ENCODE data around the gene CNIH4. TPM values are rescaled to one million over a fixed set of nuclear protein-coding genes. Genes with fewer than 3 reads are reported as not detected.

Gene CNIH4
- total RNA-seq, 2 experiments from 2014 or later = 24.1 to 28.6 TPM

- intact Hi-C loops (cut with micrococcal nuclease; ENCODE audit: unreplicated experiment) = no loop called here
- Histone ChIP-seq H3K27ac (ENCODE audit: low read depth, low read length, poor library complexity, severe bottlenecking) (no peak overlapping the region), H3K4me1 (ENCODE audit: insufficient read depth, low read length, poor library complexity, severe bottlenecking) (peaks cover 11% of the 10 kb centered on the region), H3K4me2 (ENCODE audit: low read length) (no peak overlapping the region), H4K20me1 (ENCODE audit: insufficient read depth, low read length) (no peaks in the 10 kb centered on the region), H3K9me3 (ENCODE audit: low read length) (no peaks in the 10 kb centered on the region), H3K79me2 (ENCODE audit: insufficient read depth, low read depth, low read length) (no peaks in the 10 kb centered on the region), H3K9me2 (ENCODE audit: insufficient read depth, low read length) (no peaks in the 10 kb centered on the region), H3K36me3 (ENCODE audit: insufficient read depth, low read length) (peaks cover 31% of the 10 kb centered on the region), H2AFZ (ENCODE audit: low read length) (no peak overlapping the region), H3K4me3 (ENCODE audit: low read depth, low read length, poor library complexity, severe bottlenecking) (no peak overlapping the region)
- ChIA-PET CTCF (ENCODE audit: unreplicated experiment) (interaction anchor here (0.6 kb wide), 1 partner anchor 75 kb away, joined by 3 read pairs; no protein-coding TSS in a partner anchor), POLR2A (interaction anchor here (0.6 to 1.3 kb wide), 4 partner anchors 9 to 89 kb away, joined by 3 to 4 read pairs (median 3); no protein-coding TSS in a partner anchor)
- no peak for DNase-seq (ENCODE audit: low spot score)
- BruUV-seq (replicated peaks) = no TSS peak
- TF ChIP-seq CTCF (conservative IDR thresholded peaks at IDR 0.05; ENCODE audit: low read length) = no peak
- TF ChIP-seq EZH2phosphoT487 (IDR thresholded peaks at IDR 0.05; ENCODE audit: borderline replicate concordance, low read depth, low read length) = no peak
These were observed 25.3 kb downstream of the CNIH4 start for GRCh38 chr1:224381880-224382548.

GRCh38 chr1:224383218-224383617 lies 26.5 kb downstream of the CNIH4 start:
- Histone ChIP-seq H3K4me1 (ENCODE audit: insufficient read depth, low read length, poor library complexity, severe bottlenecking) (peaks cover 11% of the 10 kb centered on the region), H3K4me3 (ENCODE audit: low read depth, low read length, poor library complexity, severe bottlenecking) (no peak overlapping the region), H3K79me2 (ENCODE audit: insufficient read depth, low read depth, low read length) (no peaks in the 10 kb centered on the region), H4K20me1 (ENCODE audit: insufficient read depth, low read length) (no peaks in the 10 kb centered on the region), H3K9me2 (ENCODE audit: insufficient read depth, low read length) (no peaks in the 10 kb centered on the region), H3K27ac (ENCODE audit: low read depth, low read length, poor library complexity, severe bottlenecking) (no peak overlapping the region), H2AFZ (ENCODE audit: low read length) (no peak overlapping the region), H3K36me3 (ENCODE audit: insufficient read depth, low read length) (peaks cover 40% of the 10 kb centered on the region), H3K4me2 (ENCODE audit: low read length) (no peak overlapping the region), H3K9me3 (ENCODE audit: low read length) (no peaks in the 10 kb centered on the region)
- CTCF ChIA-PET (ENCODE audit: unreplicated experiment) = no interaction called here
- POLR2A ChIA-PET = interaction anchor here (0.6 to 1.7 kb wide), 6 partner anchors 11 to 1286 kb away, joined by 3 to 5 read pairs (median 4); no protein-coding TSS in a partner anchor
- BruUV-seq (replicated peaks) = no TSS peak
- no peak for DNase-seq (ENCODE audit: low spot score)
- TF ChIP-seq CTCF (conservative IDR thresholded peaks at IDR 0.05; ENCODE audit: low read length) = no peak
- no peak for TF ChIP-seq EZH2phosphoT487 (IDR thresholded peaks at IDR 0.05; ENCODE audit: borderline replicate concordance, low read depth, low read length)
- intact Hi-C loops (cut with micrococcal nuclease; ENCODE audit: unreplicated experiment) = no loop called here

GRCh38 chr1:224387302-224387912 lies 30.7 kb downstream of the CNIH4 start:
- H3K27ac ChIP-seq (ENCODE audit: low read depth, low read length, poor library complexity, severe bottlenecking) = no peak overlapping the region
- no TSS peak for BruUV-seq (replicated peaks)
- H3K4me2 ChIP-seq (ENCODE audit: low read length) = no peak overlapping the region
- no peaks in the 10 kb centered on the region for H4K20me1 ChIP-seq (ENCODE audit: insufficient read depth, low read length)
- no peak overlapping the region for H3K4me3 ChIP-seq (ENCODE audit: low read depth, low read length, poor library complexity, severe bottlenecking)
- H3K9me2 ChIP-seq (ENCODE audit: insufficient read depth, low read length) = no peaks in the 10 kb centered on the region
- intact Hi-C loops (cut with micrococcal nuclease; ENCODE audit: unreplicated experiment) = no loop called here
- CTCF ChIA-PET (ENCODE audit: unreplicated experiment) = no interaction called here
- no peaks in the 10 kb centered on the region for H3K4me1 ChIP-seq (ENCODE audit: insufficient read depth, low read length, poor library complexity, severe bottlenecking)
- H3K79me2 ChIP-seq (ENCODE audit: insufficient read depth, low read depth, low read length) = no peaks in the 10 kb centered on the region
- H3K36me3 ChIP-seq (ENCODE audit: insufficient read depth, low read length) = peaks cover 70% of the 10 kb centered on the region
- POLR2A ChIA-PET = interaction anchor here (1.0 to 1.6 kb wide), 4 partner anchors 12 to 45 kb away, joined by 3 to 6 read pairs (median 3); no protein-coding TSS in a partner anchor
- TF ChIP-seq CTCF (conservative IDR thresholded peaks at IDR 0.05; ENCODE audit: low read length) (no peak), EZH2phosphoT487 (IDR thresholded peaks at IDR 0.05; ENCODE audit: borderline replicate concordance, low read depth, low read length) (no peak)
- DNase-seq (ENCODE audit: low spot score) = no peak
- no peaks in the 10 kb centered on the region for H3K9me3 ChIP-seq (ENCODE audit: low read length)
- H2AFZ ChIP-seq (ENCODE audit: low read length) = no peak overlapping the region
